HG02571 (cell line): Measurements from ENCODE around the gene MRPL4.
"Not testable (repeated sequence)": the region's sequence is repeated elsewhere in the genome, so short reads cannot be mapped to it uniquely, and the experiment has no call there.

Source experiments
- ATAC-seq: cut with Tn5 transposase; IDR thresholded peaks from one replicate; pipeline ENCODE4 v1.9.1; 2021; ENCODE audit warnings: mild to moderate bottlenecking, moderate library complexity; ENCODE audit not compliant: unreplicated experiment

The MRPL4 gene

DNA sequence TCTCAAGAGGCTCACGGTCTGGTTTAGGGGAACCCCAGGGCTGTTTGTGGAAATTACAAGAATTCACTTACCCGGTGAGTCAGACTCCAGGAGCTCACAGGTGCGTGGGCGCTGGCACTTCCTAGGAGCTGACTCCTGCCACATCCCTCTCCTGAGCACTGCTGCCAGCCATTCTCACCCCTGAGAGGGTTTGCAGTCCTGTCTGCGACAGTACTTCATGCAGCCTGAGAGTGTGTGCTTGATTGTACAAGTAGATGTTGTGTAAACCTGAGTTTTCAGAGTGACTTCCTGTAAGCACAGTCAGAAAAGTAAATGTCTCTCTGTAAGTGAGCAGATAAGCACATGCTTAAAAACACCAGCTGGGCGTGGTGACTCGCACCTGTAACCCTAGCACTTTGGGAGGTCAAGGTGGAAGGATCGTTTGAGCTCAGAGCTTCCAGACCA lies 8.1 kb downstream of the MRPL4 start:
- ATAC-seq, result no peak

DNA sequence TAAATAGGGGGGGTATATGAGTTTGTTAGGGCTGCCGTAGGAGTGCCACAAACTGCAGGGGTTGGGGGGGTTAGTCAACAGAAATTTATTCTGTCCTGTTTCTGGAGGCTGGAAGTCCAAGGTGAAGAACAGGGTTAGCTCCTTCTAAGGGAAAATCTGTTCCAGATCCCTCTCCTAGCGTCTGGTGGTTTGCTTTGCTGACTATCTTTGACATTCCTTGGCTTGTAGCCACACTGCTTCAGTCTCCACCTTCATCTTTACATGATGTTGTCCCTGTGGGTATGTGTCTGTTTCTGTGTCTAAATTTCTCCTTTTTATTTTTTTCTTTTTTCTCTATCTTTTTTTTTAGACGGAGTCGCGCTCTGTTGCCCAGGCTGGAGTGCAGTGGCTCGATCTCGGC lies 10.8 kb downstream of the MRPL4 start:
- ATAC-seq, result no peak

DNA sequence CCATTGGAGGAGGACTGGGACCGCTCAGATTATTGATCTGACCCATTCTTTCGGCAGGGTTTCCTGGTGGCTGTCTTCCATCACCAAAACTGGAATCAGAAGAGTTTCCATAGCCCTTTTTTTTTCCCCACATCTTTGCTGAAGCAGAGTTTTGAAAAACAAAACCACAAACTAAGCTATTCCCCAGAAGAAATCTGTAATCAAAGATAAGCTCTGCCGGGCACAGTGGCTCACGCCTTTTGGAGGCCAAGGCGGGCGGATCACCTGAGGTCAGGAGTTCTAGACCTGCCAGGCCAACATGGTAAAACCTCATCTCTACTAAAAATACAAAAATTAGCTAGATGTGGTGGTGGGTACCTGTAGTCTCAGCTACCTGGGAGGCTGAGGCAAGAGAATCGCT lies 14.7 kb downstream of the MRPL4 start:
- ATAC-seq, result no peak

DNA sequence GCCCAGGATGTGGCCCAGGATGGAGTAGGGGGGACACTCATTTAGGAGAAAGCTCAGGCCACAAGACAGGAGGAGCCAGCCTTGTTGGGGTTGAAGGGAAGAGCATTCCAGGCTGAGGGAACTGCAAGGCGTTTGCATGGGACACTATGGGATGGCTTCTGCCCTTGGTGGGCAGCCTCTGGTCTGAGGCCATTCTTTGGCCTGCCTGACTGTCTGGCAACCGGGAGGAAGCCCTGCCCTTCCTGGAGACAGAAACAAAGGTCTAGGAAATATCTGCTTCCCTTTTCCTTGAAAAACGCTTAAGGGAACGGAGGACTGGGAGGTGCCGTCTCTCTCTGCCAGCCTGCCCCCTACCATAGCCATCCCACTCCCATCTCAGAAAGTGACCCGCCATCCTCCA lies 16.1 kb downstream of the MRPL4 start:
- no peak for ATAC-seq

DNA sequence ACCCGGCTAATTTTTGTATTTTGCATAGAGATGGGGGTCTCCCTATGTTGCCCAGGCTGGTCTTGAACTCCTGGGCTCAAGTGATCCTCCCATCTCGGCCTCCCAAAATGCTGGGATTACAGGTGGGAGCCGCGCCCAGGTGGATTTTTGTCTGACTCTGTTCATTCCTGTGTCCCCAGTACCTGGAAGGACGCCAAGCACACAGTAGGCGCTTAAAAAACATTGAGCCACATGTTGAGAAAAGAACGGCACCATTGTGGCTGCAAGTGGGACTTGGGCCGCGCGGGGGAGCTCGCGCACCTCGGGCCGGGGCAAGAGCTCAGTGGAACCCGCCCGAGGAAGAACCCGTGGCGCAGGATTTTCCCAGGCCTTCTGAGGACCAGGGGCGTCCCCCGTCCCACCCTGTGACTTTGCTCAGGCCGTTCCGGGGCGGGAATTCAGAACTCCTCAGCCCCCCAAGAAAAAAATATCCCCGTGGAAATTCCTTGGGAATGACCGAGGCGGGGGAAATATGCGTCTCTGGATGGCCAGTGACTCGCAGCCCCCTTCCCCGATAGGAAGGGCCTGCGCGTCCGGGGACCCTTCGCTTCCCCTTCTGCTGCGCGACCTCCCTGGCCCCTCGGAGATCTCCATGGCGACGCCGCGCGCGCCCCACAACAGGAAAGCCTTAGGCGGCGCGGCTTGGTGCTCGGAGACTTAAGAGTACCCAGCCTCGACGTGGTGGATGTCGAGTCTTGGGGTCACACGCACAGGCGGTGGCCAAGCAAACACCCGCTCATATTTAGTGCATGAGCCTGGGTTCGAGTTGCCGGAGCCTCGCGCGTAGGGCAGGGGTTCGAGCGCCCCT lies 17.5 kb downstream of the MRPL4 start:
- ATAC-seq, result no peak

DNA sequence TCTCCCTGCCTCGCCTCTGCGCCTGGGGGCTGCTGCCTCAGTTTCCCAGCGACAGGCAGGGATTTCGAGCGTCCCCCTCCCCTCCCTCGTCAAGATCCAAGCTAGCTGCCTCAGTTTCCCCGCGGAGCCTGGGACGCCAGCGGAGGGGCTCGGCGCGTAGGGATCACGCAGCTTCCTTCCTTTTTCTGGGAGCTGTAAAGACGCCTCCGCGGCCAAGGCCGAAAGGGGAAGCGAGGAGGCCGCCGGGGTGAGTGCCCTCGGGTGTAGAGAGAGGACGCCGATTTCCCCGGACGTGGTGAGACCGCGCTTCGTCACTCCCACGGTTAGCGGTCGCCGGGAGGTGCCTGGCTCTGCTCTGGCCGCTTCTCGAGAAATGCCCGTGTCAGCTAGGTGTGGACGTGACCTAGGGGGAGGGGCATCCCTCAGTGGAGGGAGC lies 18.2 kb downstream of the MRPL4 start:
- peak; percentile 26 for ATAC-seq

DNA sequence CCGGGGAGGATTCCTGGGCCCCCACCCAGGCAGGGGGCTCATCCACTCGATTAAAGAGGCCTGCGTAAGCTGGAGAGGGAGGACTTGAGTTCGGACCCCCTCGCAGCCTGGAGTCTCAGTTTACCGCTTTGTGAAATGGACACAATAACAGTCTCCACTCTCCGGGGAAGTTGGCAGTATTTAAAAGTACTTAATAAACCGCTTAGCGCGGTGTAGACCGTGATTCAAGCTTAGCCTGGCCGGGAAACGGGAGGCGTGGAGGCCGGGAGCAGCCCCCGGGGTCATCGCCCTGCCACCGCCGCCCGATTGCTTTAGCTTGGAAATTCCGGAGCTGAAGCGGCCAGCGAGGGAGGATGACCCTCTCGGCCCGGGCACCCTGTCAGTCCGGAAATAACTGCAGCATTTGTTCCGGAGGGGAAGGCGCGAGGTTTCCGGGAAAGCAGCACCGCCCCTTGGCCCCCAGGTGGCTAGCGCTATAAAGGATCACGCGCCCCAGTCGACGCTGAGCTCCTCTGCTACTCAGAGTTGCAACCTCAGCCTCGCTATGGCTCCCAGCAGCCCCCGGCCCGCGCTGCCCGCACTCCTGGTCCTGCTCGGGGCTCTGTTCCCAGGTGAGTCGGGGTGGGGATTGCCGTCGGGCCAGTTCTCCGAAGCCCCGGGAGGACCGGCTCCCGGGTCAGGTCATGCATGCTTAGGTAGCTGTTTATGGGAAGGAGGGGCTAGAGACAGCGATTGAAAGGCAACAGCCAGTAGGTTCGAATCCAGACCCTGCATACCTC lies 18.8 kb downstream of the MRPL4 start, which contains the start of gene ICAM1:
TSS of gene ICAM1 (plus strand) at position 505 of the 779 bp plus-strand sequence. CDS start at position 545, 40 bp downstream.
- peak; percentile 42 for ATAC-seq

DNA sequence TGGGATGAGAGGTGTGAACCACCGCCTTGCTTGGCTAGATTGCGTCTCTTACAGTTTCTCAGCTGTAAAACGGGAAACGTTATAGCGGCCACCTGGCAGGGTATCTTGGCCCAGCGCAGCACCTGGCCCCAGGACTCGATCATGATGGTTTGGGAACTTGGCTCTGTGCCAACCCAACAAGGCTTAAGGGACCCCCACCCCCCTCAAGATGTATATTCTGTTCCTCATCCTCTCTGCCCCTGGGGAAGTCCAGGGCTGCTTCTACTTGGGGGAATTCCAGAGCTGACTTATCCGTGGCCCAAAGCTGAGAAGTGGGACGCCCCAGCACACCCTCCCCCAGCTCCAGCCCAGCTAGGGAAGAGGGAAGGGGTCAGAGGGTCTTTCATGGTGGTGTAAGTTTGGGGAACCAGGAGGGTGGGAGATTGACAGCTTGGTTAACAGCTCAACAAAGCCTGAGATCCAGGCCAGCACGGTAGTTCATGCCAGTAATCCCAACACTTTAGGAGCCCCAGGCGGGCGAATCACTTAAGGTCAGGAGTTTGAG lies 19.6 kb downstream of the MRPL4 start:
- ATAC-seq, result peak; percentile 24

DNA sequence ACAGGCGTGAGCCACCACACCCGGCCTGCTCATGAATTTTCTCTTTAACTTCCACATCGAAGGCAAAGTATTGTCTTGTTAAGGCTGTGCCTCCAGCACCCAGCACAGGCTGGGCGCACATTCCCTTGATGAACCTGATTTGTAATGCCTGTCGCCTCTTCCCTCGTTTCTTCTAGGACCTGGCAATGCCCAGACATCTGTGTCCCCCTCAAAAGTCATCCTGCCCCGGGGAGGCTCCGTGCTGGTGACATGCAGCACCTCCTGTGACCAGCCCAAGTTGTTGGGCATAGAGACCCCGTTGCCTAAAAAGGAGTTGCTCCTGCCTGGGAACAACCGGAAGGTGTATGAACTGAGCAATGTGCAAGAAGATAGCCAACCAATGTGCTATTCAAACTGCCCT lies 22.6 kb downstream of the MRPL4 start:
- no peak for ATAC-seq

DNA sequence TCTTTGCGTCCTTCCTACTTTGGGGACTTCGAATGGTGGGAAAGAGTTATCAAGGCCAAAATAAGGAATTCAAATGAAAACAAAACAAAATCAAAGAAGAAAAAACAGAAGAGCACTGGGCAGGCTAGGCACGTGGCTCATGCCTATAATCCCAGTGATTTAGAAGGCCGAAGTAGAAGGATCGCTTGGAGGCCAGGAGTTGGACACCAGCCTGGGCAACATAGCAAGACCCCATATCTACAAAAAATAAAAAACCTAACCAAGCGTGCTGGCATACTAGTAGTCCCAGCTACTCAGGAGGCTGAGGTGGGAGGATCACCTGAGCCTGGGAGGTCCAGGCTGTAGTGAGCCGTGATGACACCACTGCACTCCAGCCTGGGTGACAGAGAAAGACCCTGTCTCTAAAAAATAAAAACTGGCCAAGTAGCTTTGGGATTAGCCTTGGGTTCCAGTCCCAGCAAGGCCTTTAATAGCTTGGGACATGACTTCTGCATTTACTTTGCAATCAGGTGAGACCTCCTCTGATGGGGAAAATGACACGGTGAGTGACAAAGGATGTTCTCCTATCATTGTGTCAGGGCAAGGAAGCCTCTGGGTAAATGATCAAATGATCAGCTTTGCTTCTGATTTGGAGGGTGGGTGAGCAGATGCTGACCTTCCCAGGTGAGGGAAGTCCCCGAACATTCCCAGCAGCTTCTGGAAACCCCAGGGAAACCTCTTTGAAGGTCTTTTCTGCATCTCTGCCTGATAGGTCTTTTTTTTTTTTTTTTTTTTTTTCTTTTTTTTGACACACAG lies 26.0 kb downstream of the MRPL4 start:
- no peak for ATAC-seq

DNA sequence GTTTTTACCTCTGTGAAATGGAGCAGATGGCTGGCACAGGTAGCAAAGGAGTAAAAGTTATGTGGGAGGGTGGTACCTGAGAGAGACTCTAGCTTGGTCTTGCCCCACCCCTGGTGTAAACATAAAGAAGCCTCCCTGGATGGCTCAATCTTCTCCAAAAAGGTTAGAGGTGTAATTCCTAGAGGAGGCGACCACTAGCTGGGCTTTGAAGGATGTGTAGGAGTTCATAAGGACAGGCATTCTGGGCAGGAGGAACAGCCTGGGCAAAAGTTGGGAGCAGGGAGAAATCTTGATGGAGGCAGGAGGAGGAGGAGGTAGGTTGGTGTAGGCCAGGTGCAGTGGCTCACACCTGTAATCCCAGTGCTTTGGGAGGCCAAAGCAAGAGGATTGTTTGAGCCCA lies 26.9 kb downstream of the MRPL4 start:
- ATAC-seq, result no peak

DNA sequence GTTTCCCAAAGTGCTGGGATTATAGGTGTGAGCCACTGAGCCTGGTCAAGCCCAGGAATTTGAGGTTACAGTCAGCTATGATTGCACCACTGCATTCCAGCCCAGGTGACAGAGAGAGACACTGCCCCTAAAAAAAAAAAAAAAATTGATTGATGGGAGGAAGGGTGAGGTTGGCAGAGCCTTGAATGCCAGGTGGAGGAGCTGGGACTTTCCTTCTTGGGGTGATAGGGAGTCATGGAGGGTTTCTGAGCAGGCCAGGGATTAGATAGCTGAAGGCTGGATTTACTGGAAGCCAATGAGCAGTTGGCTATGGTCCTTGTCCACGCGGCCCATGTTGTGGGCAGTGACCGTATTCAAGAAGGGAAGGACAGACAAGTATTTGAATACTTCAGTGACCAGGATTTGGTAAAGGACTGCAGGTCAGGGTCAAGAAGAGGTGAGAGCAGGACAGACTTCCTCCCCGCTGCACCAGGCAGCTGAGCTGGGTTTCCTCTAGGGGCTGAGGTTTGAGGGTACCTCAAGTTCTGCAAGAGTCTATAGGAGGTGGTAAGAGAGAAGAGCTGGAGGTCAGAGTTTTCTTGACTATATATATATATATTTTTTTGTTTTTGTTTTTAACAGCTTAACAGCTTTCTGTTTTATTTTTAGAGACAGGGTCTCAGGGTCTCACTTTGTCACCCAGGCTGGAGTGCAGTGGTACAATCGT lies 27.9 kb downstream of the MRPL4 start:
- ATAC-seq, result no peak

DNA sequence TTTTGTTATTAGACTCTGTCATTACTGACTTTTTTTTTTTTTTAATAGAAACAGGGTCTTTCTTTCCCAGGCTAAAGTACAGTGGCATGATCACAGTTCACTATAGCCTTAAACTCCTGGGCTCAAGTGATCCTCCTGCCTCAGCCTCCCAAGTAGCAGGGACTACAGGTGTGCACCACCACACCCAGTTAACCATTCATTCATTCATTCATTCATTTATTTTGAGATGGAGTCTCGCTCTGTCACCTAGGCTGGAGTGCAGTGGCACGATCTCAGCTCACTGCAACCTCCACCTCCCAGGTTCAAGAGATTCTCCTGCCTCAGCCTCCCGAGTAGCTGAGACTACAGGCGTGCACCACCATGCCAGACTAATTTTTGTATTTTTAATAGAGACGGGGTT lies 30.0 kb downstream of the MRPL4 start:
- not testable (repeated sequence) for ATAC-seq

DNA sequence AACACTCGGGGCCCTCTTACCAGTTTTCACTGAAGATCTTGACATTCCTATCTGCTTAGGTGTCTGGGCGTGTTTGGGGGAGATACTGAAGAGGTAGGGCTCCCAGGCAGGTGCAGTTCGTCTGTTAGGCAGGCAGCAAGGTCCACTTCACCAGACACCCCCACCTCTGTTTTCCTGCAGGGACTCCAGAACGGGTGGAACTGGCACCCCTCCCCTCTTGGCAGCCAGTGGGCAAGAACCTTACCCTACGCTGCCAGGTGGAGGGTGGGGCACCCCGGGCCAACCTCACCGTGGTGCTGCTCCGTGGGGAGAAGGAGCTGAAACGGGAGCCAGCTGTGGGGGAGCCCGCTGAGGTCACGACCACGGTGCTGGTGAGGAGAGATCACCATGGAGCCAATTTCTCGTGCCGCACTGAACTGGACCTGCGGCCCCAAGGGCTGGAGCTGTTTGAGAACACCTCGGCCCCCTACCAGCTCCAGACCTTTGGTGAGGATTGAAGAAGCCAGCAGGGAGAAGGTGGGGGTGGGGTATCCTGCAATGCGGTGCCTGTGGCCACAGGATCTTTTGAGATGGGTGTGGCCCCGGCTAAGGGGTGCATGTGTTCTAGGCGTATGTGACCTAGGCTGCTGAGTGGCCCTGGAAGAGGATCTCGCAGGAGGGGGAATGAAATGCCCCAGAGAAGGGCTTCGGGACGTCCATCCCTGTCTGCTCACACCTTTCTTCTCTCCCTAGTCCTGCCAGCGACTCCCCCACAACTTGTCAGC lies 31.5 kb downstream of the MRPL4 start:
- no peak for ATAC-seq

DNA sequence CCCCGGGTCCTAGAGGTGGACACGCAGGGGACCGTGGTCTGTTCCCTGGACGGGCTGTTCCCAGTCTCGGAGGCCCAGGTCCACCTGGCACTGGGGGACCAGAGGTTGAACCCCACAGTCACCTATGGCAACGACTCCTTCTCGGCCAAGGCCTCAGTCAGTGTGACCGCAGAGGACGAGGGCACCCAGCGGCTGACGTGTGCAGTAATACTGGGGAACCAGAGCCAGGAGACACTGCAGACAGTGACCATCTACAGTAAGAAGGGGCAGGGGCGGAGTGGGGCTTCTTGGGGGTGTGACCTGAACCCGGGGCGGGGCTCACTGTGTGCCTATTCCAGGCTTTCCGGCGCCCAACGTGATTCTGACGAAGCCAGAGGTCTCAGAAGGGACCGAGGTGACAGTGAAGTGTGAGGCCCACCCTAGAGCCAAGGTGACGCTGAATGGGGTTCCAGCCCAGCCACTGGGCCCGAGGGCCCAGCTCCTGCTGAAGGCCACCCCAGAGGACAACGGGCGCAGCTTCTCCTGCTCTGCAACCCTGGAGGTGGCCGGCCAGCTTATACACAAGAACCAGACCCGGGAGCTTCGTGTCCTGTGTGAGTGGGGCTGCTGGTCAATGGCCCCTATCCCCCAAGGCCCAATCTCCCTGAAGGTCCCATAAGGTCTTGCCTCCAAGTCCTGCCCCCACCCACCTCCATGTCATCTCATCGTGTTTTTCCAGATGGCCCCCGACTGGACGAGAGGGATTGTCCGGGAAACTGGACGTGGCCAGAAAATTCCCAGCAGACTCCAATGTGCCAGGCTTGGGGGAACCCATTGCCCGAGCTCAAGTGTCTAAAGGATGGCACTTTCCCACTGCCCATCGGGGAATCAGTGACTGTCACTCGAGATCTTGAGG lies 32.3 kb downstream of the MRPL4 start:
- ATAC-seq, result no peak

DNA sequence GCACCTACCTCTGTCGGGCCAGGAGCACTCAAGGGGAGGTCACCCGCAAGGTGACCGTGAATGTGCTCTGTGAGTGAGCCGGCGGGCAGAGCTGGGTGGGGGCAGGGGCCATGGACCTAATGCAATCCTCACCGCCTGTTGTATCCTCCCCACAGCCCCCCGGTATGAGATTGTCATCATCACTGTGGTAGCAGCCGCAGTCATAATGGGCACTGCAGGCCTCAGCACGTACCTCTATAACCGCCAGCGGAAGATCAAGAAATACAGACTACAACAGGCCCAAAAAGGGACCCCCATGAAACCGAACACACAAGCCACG lies 32.9 kb downstream of the MRPL4 start:
- ATAC-seq, result no peak

DNA sequence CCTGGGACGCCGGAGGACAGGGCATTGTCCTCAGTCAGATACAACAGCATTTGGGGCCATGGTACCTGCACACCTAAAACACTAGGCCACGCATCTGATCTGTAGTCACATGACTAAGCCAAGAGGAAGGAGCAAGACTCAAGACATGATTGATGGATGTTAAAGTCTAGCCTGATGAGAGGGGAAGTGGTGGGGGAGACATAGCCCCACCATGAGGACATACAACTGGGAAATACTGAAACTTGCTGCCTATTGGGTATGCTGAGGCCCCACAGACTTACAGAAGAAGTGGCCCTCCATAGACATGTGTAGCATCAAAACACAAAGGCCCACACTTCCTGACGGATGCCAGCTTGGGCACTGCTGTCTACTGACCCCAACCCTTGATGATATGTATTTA lies 33.4 kb downstream of the MRPL4 start:
- ATAC-seq, result no peak

DNA sequence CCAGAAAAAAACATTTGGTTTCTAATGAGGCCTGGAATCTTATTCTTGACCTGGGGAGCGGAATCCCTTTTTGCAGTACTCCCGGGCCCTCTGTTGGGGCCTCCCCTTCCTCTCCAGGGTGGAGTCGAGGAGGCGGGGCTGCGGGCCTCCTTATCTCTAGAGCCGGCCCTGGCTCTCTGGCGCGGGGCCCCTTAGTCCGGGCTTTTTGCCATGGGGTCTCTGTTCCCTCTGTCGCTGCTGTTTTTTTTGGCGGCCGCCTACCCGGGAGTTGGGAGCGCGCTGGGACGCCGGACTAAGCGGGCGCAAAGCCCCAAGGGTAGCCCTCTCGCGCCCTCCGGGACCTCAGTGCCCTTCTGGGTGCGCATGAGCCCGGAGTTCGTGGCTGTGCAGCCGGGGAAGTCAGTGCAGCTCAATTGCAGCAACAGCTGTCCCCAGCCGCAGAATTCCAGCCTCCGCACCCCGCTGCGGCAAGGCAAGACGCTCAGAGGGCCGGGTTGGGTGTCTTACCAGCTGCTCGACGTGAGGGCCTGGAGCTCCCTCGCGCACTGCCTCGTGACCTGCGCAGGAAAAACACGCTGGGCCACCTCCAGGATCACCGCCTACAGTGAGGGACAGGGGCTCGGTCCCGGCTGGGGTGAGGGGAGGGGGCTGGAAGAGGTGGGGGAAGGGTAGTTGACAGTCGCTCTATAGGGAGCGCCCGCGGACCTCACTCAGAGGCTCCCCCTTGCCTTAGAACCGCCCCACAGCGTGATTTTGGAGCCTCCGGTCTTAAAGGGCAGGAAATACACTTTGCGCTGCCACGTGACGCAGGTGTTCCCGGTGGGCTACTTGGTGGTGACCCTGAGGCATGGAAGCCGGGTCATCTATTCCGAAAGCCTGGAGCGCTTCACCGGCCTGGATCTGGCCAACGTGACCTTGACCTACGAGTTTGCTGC lies 35.1 kb downstream of the MRPL4 start, which contains the start of gene ICAM4:
TSS of gene ICAM4 (plus strand) at position 153 of the 935 bp plus-strand sequence. CDS start at position 211, 58 bp downstream.
- ATAC-seq, result no peak
